Measurements from ENCODE around the gene GULP1. TPM values are rescaled to one million over a fixed set of nuclear protein-coding genes. Genes with fewer than 3 reads are reported as not detected.

Gene GULP1
- total RNA-seq, 1 donor, result 21.7 TPM

GRCh38 chr2:188631037-188631809, 339.5 kb downstream of the GULP1 start:
- no peak overlapping the region for H2AFZ ChIP-seq (ENCODE audit: low read length)
- H3K79me2 ChIP-seq (ENCODE audit: insufficient read depth, low read length), result no peaks in the 10 kb centered on the region

GRCh38 chr2:188634656-188635055, 343.0 kb downstream of the GULP1 start:
- TF ChIP-seq CTCF (IDR thresholded peaks at IDR 0.05; ENCODE audit: extremely low read depth, low read depth, low read length), result no peak
- Histone ChIP-seq H3K4me2 (ENCODE audit: insufficient read depth, low read length) (no peak overlapping the region), H4K20me1 (ENCODE audit: insufficient read depth, low read length) (no peaks in the 10 kb centered on the region), H2AFZ (ENCODE audit: low read length) (no peak overlapping the region), H3K9me3 (ENCODE audit: low read depth, low read length) (no peaks in the 10 kb centered on the region), H3K27me3 (ENCODE audit: insufficient read depth, low read length) (no peaks in the 10 kb centered on the region), H3K4me1 (ENCODE audit: insufficient read depth, low read length) (peaks cover 8% of the 10 kb centered on the region), H3K36me3 (ENCODE audit: insufficient read depth, low read length) (no peaks in the 10 kb centered on the region), H3K4me3 (ENCODE audit: insufficient read depth, low read length) (no peak overlapping the region), H3K79me2 (ENCODE audit: insufficient read depth, low read length) (no peaks in the 10 kb centered on the region), H3K27ac (ENCODE audit: low read depth, low read length) (no peak overlapping the region)
- no peak for DNase-seq (ENCODE audit: insufficient read length, low spot score, missing footprints)

More at GRCh38 chr2:188631037-188631809, 339.5 kb downstream of the GULP1 start:
- no peak overlapping the region for H3K27ac ChIP-seq (ENCODE audit: low read depth, low read length)
- H4K20me1 ChIP-seq (ENCODE audit: insufficient read depth, low read length), result no peaks in the 10 kb centered on the region
- H3K36me3 ChIP-seq (ENCODE audit: insufficient read depth, low read length), result no peaks in the 10 kb centered on the region
- no peak for DNase-seq (ENCODE audit: insufficient read length, low spot score, missing footprints)
- no peaks in the 10 kb centered on the region for H3K9me3 ChIP-seq (ENCODE audit: low read depth, low read length)
- TF ChIP-seq CTCF (IDR thresholded peaks at IDR 0.05; ENCODE audit: extremely low read depth, low read depth, low read length), result no peak
- H3K4me3 ChIP-seq (ENCODE audit: insufficient read depth, low read length), result no peak overlapping the region
- H3K4me2 ChIP-seq (ENCODE audit: insufficient read depth, low read length), result no peak overlapping the region
- H3K4me1 ChIP-seq (ENCODE audit: insufficient read depth, low read length), result peaks cover 8% of the 10 kb centered on the region
- no peaks in the 10 kb centered on the region for H3K27me3 ChIP-seq (ENCODE audit: insufficient read depth, low read length)

Small RNAs within 50 kb of the gene (small RNA-seq; reads per million reads assigned to genes)
- gene MIR561, result 0.45 reads per million
- not detected for gene RNA5SP114
